Measurements from ENCODE around the gene PTGER1.
"Not testable (repeated sequence)": the region's sequence is repeated elsewhere in the genome, so short reads cannot be mapped to it uniquely, and the experiment has no call there.

The PTGER1 gene

DNA sequence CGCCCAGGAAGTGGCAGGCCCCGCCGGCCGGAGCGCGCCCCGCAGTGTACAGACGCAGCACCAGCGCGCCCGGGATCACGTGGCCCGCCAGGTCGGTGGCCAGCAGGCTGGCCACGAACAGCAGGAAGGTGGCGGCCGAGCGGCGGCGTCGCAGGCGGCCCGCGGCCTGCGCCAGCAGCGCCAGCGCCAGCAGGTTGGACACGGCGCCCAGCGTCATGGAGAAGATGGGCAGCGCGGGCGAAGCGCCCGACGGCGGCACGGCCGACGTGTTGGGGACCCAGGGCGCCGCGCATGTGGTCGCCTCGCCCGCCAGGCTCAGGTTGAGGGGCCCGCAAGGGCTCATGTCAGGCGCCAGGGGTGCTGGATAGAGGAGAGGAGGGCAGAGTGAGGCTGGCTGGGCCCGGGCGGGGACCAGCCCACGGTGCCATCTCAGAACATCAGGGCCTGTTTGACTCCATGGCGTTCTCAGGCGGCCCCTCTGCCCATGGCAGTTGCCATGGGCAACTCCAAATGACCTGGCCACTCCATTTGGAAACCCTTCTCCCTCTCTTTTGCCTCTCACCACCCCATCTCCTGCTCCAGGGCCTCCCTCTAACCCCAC is 1.1 kb downstream of the PTGER1 start:
- DNase-seq (ENCODE audit: low read depth in 2 of 2), result no peak

DNA sequence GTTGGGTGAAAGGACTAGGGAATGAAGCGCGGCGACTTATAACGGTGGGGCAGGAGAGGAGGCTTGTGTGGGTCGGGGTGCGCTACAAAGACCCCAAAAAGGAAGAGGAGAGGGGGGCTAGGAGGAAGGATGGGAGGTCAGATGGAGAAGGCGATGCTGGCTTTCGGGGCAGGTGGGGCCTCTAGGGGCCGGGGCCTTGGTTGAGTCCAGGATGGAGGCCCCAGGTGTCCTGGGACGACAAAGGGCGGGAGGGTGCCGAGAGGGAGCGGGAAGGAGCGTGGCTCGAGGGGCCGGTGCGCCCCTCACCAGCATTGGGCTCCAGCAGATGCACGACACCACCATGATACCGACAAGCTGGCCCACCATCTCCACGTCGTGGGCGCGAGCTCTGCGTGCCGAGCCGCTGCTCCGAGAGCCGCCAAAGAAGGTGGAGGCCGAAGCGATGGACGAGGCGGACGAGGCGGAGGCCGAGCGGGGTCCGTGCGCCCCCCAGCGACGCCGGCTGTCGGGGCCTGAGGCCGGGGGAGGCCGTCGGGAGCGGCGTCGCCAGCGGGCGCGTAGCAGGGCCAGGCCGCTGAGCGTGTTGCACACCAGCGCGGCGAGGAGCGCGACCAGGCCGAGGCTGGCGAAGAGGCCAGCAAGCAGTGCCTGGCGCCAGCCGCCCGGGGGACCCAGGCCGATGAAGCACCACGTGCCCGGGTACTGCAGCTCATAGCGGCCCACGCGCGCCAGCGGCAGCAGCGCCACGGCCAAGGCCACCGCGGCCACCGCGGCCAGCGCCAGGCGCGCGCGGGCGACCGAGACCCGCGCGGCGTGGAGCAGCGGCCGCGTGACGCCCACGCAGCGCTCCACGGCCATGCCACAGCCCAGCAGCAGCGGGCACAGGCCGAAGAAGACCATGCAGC is 1.8 kb downstream of the PTGER1 start:
- no peak for DNase-seq (ENCODE audit: low read depth in 2 of 2)

DNA sequence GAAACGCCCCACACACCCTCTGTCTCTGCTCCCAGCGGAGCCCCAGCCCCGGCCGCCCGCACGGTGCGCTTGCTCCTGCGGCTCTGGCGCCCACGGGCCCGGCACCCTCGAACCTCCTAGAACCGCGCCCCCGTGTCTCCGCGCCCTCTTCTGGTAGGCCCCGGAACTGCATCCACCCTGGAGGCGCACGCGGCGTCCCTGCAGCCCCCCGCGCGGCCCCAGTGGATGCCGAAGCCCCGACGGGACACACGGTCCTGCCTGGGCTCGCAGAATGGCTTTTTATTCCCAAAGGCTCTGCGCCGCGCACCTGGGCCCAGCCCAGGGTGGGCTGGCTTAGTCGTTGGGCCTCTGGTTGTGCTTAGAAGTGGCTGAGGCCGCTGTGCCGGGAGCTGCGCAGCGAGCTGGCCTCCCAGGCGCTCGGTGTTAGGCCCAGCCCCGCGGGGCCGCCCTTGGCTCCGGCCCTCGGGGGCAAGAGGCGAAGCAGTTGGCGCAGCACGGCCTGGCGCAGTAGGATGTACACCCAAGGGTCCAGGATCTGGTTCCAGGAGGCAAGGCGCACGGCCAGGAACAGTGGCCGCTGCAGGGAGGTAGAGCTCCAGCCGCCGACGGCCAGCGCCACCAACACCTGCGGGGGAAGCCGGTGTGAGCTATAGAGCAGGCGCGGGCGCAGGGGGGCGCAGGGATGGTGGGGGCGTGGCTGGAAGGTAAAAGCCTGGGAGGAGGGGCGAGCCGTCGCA is 2.8 kb downstream of the PTGER1 start:
- peak; percentile 68 to 77 for DNase-seq (ENCODE audit: low read depth in 2 of 2)

DNA sequence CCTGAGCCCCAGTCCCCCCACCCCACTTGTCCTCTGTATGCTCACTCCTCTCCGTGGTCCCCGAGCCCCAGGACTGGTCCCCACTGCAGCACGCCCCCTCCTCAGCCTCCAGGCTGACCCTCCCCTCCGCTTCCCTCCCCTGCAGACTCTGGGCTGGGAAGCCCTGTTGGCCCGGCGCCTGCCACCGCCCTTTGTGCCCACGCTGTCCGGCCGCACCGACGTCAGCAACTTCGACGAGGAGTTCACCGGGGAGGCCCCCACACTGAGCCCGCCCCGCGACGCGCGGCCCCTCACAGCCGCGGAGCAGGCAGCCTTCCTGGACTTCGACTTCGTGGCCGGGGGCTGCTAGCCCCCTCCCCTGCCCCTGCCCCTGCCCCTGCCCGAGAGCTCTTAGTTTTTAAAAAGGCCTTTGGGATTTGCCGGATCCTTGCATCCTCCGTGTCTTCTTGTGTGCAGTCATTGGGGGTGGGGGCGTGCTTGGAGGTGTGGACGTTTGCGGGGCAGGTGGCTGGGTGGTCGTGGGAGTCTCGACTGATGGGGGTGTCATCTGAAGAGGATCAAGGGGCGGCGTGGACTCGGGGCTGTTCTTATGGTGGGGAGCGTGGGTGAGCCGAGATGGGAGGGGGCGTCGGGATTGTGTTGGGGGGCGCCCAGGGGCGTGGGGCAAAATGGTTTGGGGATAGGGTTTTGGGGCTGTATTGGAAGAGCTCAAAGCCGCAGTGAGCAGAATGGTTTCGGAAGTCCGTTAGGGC is 3.5 kb downstream of the PTGER1 start:
- DNase-seq (ENCODE audit: low read depth in 2 of 2), result no peak

DNA sequence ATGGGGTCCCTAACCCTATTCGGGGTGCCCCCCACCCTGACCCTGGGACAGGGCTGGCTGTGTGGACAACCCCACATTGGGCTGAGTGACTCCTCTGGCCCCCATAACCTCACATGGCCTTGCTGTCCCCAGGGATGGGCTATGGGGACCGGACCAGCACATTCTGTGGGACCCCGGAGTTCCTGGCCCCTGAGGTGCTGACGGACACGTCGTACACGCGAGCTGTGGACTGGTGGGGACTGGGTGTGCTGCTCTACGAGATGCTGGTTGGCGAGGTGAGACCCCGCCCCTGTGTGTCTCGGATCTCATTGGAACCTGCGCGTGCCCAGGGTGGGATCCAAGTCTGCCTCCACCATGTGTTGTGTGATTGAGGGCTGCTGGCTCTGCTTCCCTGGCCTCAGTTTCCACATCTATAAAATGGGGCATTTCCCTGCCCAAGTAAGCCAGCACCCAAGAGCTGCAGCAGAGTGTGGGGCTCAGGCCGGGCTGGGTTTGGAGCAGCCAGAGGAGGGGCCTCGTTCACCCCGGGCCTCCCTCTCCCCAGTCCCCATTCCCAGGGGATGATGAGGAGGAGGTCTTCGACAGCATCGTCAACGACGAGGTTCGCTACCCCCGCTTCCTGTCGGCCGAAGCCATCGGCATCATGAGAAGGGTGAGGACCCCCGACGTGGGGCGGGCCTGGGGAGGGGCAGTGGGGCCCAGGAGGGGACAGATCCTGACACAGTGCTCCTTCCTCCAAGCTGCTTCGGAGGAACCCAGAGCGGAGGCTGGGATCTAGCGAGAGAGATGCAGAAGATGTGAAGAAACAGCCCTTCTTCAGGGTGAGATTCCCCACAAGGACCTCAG is 4.9 kb downstream of the PTGER1 start:
- DNase-seq (ENCODE audit: low read depth in 2 of 2), result no peak

DNA sequence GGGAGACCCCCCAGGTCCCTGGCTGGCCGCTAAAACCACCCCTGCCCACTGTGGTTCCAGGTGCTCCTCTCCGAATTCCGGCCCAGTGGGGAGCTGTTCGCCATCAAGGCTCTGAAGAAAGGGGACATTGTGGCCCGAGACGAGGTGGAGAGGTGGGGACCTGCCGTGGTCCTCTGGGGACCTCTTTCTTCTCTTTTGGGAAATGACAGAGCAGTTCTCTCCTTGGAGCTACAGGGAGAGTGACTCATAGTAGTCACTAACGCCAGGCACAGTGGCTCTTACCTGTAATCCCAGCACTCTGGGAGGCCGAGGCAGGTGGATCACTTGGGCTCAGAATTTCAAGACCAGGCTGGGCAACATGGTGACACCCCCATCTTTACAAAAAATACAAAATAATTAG is 7.3 kb downstream of the PTGER1 start:
- no peak for DNase-seq (ENCODE audit: low read depth in 2 of 2)

DNA sequence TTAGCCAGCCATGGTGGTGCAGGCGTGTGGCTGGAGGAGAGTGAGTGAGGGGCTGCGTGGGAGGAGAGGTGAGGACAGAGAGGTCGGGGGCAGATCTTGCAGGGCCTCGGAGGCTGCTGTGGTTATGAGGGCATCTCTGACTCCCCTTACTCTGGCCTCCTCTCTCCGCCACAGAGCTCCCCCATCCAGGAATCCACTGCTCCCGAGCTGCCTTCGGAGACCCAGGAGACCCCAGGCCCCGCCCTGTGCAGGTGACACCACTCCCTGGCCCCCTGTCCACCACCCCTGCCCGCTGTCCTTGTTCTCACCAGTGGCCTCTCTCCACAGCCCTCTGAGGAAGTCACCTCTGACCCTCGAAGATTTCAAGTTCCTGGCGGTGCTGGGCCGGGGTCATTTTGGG is 7.8 kb downstream of the PTGER1 start:
- DNase-seq (ENCODE audit: low read depth in 2 of 2), result no peak

DNA sequence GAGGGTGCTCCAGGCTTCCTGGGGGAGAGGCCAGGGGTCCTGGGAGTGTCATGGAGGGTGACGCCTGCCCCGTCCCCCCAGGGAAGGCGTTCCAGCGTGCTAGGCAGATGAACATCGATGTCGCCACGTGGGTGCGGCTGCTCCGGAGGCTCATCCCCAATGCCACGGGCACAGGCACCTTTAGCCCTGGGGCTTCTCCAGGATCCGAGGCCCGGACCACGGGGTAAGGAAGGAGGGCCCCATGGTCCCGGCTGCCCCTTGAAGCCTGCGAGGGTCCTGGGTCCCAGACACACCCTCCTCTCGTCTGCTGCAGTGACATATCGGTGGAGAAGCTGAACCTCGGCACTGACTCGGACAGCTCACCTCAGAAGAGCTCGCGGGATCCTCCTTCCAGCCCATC is 11.4 kb downstream of the PTGER1 start:
- no peak for DNase-seq (ENCODE audit: low read depth in 2 of 2)

DNA sequence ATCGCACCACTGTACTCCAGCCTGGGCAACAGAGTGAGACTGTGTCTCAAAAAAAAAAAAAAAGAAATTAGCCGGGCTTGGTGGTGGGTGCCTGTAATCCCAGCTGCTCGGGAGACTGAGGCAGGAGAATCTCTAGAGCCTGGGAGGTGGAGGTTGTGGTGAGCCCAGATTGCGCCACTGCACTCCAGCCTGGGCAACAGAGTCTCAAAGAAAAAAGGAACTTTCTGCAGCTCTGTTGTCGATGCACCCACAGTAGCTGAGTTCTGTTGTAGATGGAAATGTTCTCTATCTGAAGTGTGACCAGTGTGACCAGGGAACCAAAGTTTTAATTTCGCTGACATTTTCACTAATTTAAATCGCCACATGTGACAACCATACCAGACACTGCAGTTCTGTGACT is 12.8 kb downstream of the PTGER1 start:
- DNase-seq (ENCODE audit: low read depth in 2 of 2), result not testable (repeated sequence)

DNA sequence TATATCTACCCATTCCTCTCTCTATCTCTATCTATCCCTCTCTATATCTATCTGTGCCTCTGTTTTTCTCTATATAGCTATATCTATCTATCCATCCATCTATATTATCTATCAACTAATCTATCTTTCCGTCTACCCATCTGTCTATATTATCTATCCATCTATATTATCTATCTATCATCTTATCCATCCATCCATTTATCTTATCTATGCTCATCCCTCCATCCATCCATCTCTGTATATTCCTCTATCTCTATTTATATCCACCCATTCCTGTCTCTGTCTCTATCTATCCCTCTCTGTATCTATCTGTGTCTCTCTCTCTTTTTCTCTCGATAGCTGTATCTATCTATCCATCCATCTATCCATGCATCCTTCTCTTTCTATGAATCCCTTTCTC is 14.2 kb downstream of the PTGER1 start:
- no peak for DNase-seq (ENCODE audit: low read depth in 2 of 2)

DNA sequence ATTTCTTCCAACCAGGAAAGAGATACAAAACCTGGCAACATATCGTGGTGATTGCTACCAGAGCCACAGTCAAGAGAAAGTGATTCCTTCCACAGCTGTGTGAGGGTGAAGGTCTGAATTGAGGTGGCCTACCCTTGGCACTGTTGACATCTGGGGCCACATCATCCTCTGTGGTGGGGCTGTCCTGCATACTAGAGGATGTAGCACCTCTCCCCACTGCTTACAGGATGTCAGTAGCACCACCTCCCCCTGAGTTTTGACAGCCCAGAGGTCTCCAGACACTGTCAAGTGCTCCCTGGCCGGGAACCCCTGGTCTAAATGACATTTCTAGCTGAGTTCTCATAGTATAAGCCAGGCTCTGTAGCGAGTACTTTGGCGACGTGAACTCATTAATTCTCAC is 15.5 kb downstream of the PTGER1 start:
- peak in 1 of 2 donors; percentile 30 for DNase-seq (ENCODE audit: low read depth in 2 of 2)

DNA sequence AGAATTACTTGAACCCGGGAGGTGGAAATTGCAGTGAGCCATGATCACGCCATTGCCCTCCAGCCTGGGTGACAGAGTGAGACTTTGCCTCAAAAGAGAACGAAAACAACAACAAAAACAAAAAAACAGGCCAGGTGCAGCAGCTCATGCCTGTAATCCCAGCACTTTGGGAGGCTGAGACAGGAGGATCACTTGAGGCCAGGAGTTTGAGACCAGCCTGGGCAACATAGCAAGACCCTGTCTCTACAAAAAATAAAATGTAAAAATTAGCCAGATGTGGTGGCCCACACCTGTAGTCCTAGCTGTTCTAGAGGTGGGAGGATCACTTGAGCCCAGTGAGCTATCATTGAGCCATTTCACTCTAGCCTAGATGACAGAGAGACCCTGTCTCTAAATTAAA is 22.9 kb downstream of the PTGER1 start:
- DNase-seq (ENCODE audit: low read depth in 2 of 2), result not testable (repeated sequence)

DNA sequence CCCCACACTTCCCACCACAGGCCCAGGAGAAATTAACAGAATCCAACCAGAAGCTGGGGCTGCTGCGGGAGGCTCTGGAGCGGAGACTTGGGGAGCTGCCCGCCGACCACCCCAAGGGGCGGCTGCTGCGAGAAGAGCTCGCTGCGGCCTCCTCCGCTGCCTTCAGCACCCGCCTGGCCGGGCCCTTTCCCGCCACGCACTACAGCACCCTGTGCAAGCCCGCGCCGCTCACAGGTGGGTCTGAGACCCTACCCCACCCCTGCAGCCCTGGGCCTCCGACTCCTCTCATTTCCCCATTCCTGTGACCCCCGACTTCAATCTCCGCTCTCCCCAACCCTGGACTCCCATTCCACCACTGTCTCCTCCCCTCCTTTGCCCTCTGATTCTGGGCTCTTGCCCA is 24.3 kb downstream of the PTGER1 start:
- DNase-seq (ENCODE audit: low read depth in 2 of 2), result no peak

DNA sequence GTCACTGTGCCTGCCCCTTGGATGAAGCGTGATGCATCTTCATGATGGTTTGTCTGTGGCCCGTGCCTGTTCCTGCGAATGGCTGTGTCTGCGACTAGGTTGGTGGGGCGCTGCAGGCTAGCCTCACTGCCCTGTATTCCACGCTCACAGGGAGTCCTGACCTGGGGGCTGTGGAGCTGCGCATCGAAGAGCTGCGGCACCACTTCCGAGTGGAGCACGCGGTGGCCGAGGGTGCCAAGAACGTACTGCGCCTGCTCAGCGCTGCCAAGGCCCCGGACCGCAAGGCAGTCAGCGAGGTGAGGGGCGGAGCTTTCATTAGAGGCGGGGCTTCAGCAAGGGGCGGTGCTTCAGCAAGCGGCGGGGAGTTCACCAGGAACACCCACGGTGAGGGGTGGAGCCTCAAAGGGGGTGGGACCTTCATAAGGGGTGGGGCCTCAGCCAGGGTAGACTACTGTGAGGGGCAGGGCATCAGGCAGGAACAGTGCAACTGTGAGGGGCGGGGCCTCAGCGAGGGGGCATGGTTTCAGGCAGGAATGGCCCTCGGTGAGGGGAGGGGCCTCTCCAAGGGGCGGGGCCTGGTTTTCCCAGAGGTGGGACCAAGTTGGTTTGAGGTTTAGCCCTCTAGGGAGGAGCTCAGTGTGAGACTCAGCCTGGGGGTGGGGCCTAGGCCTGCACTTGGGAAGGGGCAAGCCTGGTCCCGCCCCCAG is 24.8 kb downstream of the PTGER1 start:
- no peak for DNase-seq (ENCODE audit: low read depth in 2 of 2)

DNA sequence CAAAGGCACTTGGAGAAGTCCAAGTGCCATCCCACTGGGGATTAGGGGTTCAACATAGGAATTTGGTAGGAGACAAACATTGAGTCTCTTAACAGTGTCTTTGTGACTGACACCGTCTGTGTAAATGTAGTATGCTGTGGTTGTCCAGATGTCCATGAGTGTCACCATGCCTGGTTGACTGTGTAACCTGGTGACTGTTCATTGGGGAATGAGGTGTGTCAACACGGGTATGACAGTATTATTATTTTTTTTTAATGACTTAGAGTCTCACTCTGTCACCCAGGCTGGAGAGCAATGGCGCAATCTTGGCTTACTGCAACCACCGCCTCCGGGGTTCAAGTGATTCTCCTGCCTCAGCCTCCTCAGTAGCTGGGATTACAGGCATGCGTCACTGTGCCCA is 25.8 kb downstream of the PTGER1 start:
- no peak for DNase-seq (ENCODE audit: low read depth in 2 of 2)

DNA sequence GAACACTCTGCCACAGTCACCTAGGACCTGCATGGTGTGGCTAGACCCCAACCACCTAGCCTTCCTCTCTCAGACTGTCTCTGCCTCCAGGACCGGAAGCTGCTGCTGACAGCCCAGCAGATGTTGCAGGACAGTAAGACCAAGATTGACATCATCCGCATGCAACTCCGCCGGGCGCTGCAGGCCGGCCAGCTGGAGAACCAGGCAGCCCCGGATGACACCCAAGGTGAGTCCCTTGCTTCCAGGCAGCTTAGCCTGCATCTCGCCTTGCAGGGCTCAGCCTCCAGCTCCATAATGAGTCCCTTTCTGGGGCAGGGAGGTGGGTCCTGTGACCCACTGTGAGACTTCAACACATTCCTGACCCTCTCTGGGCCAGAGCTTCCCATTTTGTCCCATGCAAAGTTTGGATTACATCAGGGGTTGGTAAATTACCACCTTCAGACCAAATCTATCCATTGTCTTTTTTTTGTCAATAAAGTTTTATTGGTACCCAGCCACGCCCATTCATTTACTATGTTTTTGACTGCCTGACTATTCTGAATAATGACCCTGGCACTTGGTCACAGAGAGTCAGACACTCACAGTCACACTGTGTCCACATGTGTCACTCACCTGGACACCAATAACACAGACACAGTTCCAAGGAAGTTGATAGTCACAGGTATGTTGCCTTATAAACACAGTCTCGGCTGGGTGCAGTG is 28.7 kb downstream of the PTGER1 start:
- DNase-seq (ENCODE audit: low read depth in 2 of 2), result no peak

DNA sequence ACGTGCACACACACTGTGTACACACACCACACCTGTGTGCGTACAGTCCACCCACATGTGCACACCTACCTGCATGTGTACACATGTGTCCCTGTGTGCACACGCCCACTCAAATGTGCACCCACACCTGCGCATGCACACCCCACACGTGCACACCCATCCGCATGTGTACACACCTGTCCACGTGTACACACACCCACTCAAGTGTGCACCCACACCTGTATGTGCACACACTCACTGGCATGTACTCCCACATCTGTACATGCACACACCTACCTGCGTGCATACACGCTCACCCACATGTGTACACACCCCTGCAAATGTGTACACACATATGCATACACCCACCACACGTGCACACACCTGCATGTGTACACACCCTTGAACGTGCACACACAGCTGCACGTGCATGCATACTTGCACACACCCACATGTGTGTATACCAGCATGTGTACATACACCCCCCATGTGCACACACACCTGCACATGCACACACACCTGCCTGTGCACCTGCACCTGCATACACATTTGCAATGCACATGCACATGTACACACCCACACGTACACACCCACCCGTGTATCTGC is 31.4 kb downstream of the PTGER1 start:
- DNase-seq (ENCODE audit: low read depth in 2 of 2), result no peak

DNA sequence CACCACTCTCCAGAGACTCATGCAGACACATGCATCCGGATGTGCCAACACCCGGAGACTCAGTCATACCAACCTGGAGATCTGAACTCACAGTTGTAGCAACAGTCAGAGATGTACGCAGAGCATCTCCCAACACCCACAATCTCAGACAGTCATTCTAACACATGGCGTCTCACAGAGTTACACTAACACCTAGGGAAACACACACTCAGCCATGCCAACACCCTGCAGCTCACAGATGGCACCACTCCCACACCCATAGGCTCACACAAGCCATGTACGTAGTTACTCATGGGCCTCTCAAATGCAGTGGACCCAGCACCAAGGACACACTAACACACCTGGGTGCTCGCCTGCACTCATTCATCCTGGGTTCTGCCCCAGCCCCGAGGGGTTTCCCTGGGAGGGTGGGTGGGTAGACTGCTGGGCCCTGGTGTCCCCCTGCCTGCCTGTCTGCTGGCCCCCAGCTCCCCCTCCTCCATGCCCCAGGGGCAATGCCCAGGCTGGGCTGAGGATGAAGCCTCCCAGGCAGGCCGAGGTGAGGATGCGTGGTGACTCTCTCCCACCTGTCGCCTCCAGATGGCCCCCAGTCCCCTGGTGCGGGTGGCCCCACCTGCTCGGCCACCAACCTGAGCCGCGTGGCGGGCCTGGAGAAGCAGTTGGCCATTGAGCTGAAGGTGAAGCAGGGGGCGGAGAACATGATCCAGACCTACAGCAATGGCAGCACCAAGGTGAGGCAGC is 32.1 kb downstream of the PTGER1 start:
- no peak for DNase-seq (ENCODE audit: low read depth in 2 of 2)

All from stimulated activated CD8-positive, alpha-beta memory T cell treated with anti-CD3 and anti-CD28 coated beads, Interleukin-15, amount 100 ng/mL, for 4 hours (primary cell).